Measurements from ENCODE around the gene NDRG3.
"Not testable (repeated sequence)": the region's sequence is repeated elsewhere in the genome, so short reads cannot be mapped to it uniquely, and the experiment has no call there.

Gene NDRG3

GRCh38 chr20:36687850-36688249 is 58.0 kb downstream of the NDRG3 start:
- no peak for DNase-seq (ENCODE audit: low spot score)

- DNase-seq (ENCODE audit: low spot score), result no peak
These were observed 58.9 kb downstream of the NDRG3 start for GRCh38 chr20:36686944-36687343.

GRCh38 chr20:36686504-36686903 is 59.4 kb downstream of the NDRG3 start:
- no peak for DNase-seq (ENCODE audit: low spot score)

GRCh38 chr20:36684747-36685146 is 61.1 kb downstream of the NDRG3 start:
- DNase-seq (ENCODE audit: low spot score), result no peak

- DNase-seq (ENCODE audit: low spot score), result no peak
These were observed 63.6 kb downstream of the NDRG3 start for GRCh38 chr20:36682311-36682710.

GRCh38 chr20:36677422-36677771 is 68.5 kb downstream of the NDRG3 start:
- DNase-seq (ENCODE audit: low spot score), result no peak

- no peak for DNase-seq (ENCODE audit: low spot score)
These were observed 69.0 kb downstream of the NDRG3 start for GRCh38 chr20:36676701-36677421.

- not testable (repeated sequence) for DNase-seq (ENCODE audit: low spot score)
These were observed 70.3 kb downstream of the NDRG3 start for GRCh38 chr20:36675545-36675944.

- no peak for DNase-seq (ENCODE audit: low spot score)
These were observed 72.9 kb downstream of the NDRG3 start for GRCh38 chr20:36672991-36673390.

GRCh38 chr20:36670665-36671357 is 75.1 kb downstream of the NDRG3 start:
- no peak for DNase-seq (ENCODE audit: low spot score)

GRCh38 chr20:36666181-36666740 is 79.6 kb downstream of the NDRG3 start:
- DNase-seq (ENCODE audit: low spot score), result peak; percentile 18

GRCh38 chr20:36663031-36663430 is 82.9 kb downstream of the NDRG3 start:
- no peak for DNase-seq (ENCODE audit: low spot score)

- no peak for DNase-seq (ENCODE audit: low spot score)
These were observed 87.6 kb downstream of the NDRG3 start for GRCh38 chr20:36658300-36658699.

GRCh38 chr20:36656733-36657132 is 89.2 kb downstream of the NDRG3 start:
- DNase-seq (ENCODE audit: low spot score), result no peak

- DNase-seq (ENCODE audit: low spot score), result no peak
These were observed 90.9 kb downstream of the NDRG3 start for GRCh38 chr20:36655004-36655403.

- DNase-seq (ENCODE audit: low spot score), result no peak
These were observed 91.4 kb downstream of the NDRG3 start for GRCh38 chr20:36654506-36654905.

GRCh38 chr20:36653456-36653855 is 92.4 kb downstream of the NDRG3 start:
- no peak for DNase-seq (ENCODE audit: low spot score)

GRCh38 chr20:36647196-36648121 is 98.4 kb downstream of the NDRG3 start:
- no peak for DNase-seq (ENCODE audit: low spot score)

- DNase-seq (ENCODE audit: low spot score), result no peak
These were observed 99.2 kb downstream of the NDRG3 start for GRCh38 chr20:36646678-36647077.

GRCh38 chr20:36645998-36646397 is 99.9 kb downstream of the NDRG3 start, which contains the start of gene SLA2:
Gene SLA2 (minus strand): TSS chr20:36646196. CDS start chr20:36641335, 4,861 bp downstream.
- DNase-seq (ENCODE audit: low spot score), result no peak

- no peak for DNase-seq (ENCODE audit: low spot score)
These were observed 100.5 kb downstream of the NDRG3 start for GRCh38 chr20:36645353-36645752.

GRCh38 chr20:36644706-36645095 is 101.2 kb downstream of the NDRG3 start:
- no peak for DNase-seq (ENCODE audit: low spot score)

Measured in hematopoietic multipotent progenitor cell treated with erythropoietin and hydrocortisone succinate and interleukin-3 and kit ligand, for 17 days (in vitro differentiated cells).